GM18868 (cell line): ENCODE data around the gene IFT25.

Source experiments
- ATAC-seq: cut with Tn5 transposase; IDR thresholded peaks from one replicate; pipeline ENCODE4 v1.9.1; 2021; ENCODE audit warnings: mild to moderate bottlenecking, moderate library complexity; ENCODE audit not compliant: unreplicated experiment

The IFT25 gene

DNA sequence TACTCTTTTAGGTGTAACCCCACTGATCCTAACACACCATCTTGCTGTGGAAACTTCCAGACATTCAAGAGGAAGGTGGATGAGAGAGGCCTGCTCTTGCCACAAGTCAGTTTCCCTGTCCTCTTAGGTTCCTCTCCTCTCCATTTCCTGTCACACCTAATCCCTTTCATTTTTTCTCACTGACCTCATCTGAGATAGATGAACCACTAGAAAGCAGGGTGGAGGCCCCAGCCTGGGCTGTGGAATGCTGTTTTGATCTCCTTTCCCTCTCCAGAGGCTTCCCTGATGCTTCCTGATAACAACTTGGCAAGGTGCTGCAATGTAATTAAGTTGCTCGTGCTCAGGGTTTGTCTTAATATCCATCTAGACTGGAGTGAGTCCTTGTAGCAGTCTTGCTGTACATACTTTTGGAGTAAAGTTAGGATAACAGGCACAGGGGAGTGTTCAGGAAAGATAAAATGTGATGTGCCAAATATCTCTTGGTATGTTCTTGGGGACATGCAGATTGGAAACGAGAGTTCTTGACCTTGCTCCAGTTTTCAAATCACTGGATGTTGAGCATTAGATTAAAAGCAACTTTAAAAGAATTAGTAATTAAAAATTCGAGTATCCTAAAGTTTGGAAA lies 11.8 kb upstream of the IFT25 start:
- no peak for ATAC-seq

- no peak for ATAC-seq
Observed at GRCh38 chr1:53956308-53957168, 11.0 kb upstream of the IFT25 start.

DNA sequence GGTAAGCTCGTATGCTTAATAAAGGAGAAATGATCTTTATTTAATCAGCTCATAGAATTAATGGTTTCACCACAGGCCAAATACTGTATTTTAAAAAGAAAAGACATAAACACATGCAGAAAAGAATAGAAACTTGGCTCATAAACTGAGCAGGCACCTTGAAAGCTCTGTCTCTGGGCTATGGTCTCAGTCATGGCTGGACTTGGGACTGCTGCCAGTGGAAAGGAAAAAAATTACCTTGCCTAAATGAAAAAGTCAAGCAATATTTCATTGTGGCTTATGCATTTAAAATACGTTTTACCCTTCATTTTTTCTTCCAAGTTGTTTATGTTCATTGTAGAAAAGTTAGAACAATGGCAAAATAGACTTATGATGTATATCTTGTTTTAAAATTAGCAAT lies 8.6 kb upstream of the IFT25 start:
- no peak for ATAC-seq

DNA sequence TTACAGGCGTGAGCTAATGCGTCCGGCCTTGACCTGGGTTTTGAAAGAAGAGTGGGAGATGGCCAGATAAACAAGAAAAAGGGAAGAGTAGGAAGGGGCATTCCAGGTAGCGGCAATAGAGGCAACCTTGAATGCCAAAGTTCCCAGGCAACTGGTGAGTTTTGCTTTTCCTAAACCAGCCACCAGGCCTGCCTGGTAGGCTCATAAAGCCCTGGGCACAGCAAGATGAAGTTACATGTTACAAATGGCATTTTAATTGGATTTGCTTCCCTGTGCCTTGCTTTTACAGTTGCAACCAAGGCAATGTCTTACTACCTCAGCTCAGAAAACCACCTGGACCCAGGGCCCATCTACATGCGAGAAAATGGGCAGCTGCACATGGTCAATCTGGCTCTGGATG lies 6.2 kb upstream of the IFT25 start:
- no peak for ATAC-seq

GRCh38 chr1:53949023-53949990 lies 3.8 kb upstream of the IFT25 start:
- no peak for ATAC-seq

- ATAC-seq = no peak
Observed at GRCh38 chr1:53948291-53948690, 2.8 kb upstream of the IFT25 start.

DNA sequence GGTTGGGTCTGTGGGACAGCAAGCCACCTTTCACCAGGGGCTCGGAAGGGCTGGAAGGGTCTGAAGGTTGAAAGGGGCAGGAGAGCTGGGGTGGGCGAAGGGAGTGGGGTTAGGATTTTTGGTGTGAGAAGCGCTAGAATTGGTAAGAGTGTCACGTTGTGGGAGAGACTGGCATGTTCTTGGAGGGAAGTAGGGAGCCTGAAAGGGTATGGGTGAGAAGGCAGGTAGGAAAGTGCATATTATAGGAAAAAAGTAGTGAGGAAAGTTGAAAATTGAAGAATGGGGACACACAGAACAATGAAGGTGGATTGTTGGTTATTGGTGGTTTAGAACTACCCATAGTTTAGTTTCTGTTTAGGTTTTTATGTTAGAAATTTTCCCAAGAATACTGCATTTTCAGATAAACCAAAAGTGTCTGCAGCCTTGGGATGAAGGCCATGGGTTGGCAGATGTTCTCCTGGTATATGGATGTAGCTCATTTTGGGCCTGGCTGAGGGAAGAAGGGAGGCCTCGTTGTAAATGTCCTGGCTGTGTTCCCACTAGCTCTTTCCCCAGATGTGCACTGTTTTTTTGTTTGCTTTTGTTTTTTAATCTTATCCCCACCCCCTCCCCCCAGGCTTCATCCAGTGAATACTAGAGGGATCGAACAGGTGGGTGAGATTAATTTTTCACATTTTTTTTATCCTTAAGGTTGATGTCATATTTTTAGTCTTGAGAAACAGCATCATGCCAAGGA lies 1.8 kb upstream of the IFT25 start:
- ATAC-seq = no peak

DNA sequence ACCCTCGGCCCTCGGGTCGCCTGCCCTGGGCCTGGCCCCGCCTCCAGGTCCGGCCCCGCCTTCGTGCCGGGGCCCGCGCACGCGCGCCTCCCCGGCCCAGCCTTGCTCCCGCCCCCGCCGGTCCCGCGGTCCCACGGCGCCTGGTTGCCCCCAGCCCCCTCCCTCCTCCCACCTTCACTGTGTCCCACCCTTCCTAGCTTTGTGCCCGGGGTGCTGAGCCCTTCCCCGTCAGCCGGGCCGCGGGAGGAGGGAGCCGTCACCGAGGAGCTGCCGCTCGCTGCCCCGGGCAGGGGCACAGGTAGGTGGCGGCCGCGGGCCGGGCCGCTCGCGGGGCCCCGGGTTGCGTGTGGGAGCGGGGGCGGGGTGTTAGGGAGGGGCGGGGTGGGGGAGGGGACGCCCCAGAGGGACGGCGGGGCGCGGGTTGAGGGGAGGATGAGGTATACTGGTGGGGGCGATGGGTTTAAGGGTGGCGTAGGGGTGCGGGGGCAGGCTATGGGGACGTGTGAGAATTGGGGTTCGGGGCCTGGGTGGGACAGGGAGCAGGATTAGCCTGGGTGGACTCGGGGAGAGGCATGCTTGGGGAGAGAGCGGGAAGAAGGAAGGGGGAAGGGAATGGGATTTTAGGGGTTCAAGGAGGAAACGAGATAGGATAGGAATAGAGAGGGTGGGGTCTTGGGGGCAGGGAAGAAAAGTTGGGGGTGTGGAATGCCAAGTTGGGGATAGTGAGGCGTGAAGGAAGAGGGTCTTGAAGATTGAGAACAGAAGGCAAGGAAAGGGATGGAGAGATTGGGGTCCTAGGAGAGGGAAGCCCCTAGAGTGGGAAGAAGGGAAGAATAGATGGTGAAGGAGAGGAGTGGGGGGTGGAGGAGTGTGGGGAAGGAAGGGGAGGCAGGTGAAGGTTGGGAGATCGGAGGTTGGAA lies 1.0 kb upstream of the IFT25 start, which contains the start of gene LRRC42:
Gene LRRC42, plus strand, starts transcription at position 99 of the 920 bp plus-strand sequence. CDS start 5,650 bp downstream, outside the sequence.
- ATAC-seq = peak; percentile 64

DNA sequence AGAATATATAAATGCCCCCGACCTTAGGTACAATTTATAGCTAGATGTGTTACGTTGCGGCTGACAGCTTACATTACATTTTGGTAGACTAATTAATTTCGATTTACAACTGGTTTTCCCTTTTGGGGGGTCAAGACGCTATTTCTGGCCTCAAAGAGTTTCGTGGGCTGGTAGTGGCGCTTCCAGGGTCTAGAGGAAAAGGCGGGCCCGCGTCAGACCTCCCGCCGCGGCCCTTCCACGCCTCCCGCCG lies 391 bp downstream of the IFT25 start:
- ATAC-seq = no peak

DNA sequence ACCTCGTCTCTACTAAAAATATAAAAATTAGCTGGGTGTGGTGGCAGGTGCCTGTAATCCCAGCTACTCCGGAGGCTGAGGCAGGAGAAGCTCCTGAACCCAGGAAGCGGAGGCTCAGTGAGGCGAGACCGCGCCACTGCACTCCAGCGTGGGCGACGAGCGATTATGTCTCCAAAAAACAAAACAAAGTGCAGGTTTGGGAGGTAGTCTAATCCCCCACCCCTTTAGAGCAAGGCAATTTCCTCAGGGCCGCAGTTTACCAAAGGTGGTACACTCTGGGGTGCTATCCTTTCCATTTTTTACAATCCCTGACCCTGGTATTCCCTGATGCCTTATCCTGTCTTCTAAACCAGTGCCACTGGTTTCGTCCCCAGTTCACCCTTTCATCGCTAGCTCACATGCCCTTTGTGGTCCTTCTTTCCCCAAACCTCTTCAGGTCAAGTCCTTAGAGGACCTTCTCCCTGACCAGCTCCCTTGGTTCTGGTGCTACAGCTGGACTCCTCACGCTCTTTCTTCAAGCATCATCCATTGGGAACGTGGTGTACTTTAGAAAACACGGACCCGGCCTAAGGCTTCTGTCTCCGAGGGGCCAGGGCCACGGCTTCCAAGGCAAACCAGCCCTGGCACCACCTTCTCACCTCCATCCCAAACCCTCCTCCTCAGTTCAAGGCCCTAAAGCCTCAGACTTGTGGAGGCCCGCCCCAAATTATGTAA lies 873 bp downstream of the IFT25 start:
- ATAC-seq = no peak

GRCh38 chr1:53943490-53944043 lies 1.9 kb downstream of the IFT25 start:
- ATAC-seq = no peak

DNA sequence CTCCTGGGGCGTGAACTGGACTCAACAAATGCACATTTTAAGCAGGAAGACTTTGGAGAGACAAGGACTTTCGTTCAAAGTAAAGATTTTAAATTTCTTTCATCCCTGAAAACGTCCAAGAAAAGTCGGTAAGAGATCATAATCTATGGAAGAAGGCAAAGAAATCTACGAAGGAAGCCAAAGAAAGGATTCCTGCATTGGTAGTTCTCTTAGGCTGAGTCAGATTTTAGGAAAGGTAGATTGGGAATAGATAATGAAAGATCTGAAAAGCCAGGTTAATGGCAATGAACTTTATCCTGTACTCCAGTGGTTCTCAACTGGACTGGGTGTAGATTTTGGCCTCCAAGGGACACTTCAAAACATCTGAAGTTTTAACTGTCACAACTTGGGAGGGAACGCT lies 2.4 kb downstream of the IFT25 start:
- no peak for ATAC-seq

- ATAC-seq = no peak
Observed at GRCh38 chr1:53942127-53942957, 3.2 kb downstream of the IFT25 start.

- ATAC-seq = no peak
Observed at GRCh38 chr1:53938136-53938830, 7.2 kb downstream of the IFT25 start.

- no peak for ATAC-seq
Observed at GRCh38 chr1:53936430-53936829, 9.1 kb downstream of the IFT25 start.

GRCh38 chr1:53934170-53934765 lies 11.2 kb downstream of the IFT25 start:
- ATAC-seq = no peak

- no peak for ATAC-seq
Observed at GRCh38 chr1:53931523-53931922, 14.0 kb downstream of the IFT25 start.
